ENCODE data around the gene STOM.

DNA sequence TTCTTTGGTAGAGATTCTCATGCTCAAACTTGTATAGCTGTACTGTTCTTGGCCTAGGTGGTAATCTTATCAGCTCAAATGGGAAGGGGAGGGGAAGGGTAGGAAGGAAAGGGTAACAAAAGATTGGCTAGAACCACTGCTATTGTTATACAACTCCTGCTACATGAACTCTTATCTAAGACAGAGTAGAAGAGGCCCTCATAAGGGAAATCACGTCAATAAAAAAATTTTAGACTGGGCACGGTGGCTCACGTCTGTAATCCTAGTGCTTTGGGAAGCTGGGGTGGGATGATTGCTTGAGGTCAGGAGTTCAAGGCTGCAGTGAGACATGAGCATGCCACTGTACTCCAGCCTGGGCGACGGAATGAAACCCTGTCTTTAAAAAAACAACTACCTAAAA, 15.9 kb downstream of the STOM start:
- no peak for TF ChIP-seq CTCF (IDR thresholded peaks at IDR 0.05 in 2 of 3, conservative IDR thresholded peaks at IDR 0.05 in 1 of 3; ENCODE audit: borderline replicate concordance in 1 of 3, insufficient read depth in 1 of 3, low read depth in 2 of 3, low read length in 2 of 3)
- TF ChIP-seq EZH2phosphoT487 (IDR thresholded peaks at IDR 0.05; ENCODE audit: borderline replicate concordance), result no peak
- no peak for TF ChIP-seq SP1 (IDR thresholded peaks at IDR 0.05; ENCODE audit: low read depth)
- no peak for TF ChIP-seq ZFX (IDR thresholded peaks at IDR 0.05)
- no peak for TF ChIP-seq POLR2AphosphoS5 (IDR thresholded peaks at IDR 0.05; ENCODE audit: low read depth, low read length)
- TF ChIP-seq, protein P1, sequence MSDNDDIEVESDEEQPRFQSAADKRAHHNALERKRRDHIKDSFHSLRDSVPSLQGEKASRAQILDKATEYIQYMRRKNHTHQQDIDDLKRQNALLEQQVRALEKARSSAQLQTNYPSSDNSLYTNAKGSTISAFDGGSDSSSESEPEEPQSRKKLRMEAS (IDR thresholded peaks at IDR 0.05), result no peak
- TF ChIP-seq TCF7L2 (IDR thresholded peaks at IDR 0.05; ENCODE audit: borderline replicate concordance, extremely low read depth, insufficient read depth, insufficient read length), result no peak
- no peak for TF ChIP-seq EZH2 (IDR thresholded peaks at IDR 0.05)
- TF ChIP-seq YY1 (IDR thresholded peaks at IDR 0.05; ENCODE audit: extremely low read depth, insufficient replicate concordance, low read depth, low read length), result no peak
- TF ChIP-seq SIN3A (IDR thresholded peaks at IDR 0.05; ENCODE audit: low read depth), result no peak
- no peak for TF ChIP-seq SRF (IDR thresholded peaks at IDR 0.05; ENCODE audit: low read depth)
- no peak for TF ChIP-seq EGR1 (IDR thresholded peaks at IDR 0.05; ENCODE audit: low read depth)
- no peak for TF ChIP-seq JUND (IDR thresholded peaks at IDR 0.05)
- no peak for TF ChIP-seq ATF3 (IDR thresholded peaks at IDR 0.05)

Measured in HCT116 (cell line).